COR-L47 (cell line): Measurements from ENCODE around the gene TSHZ2.

Experiments used
- DNase-seq: peaks from one replicate; lab custom pipeline; 2025; lab: John Stamatoyannopoulos, UW

The TSHZ2 gene

GRCh38 chr20:53129563-53129962, 157.4 kb downstream of the TSHZ2 start:
- DNase-seq = no peak

GRCh38 chr20:53130795-53131194, 158.6 kb downstream of the TSHZ2 start:
- DNase-seq = no peak

GRCh38 chr20:53133125-53133524, 161.0 kb downstream of the TSHZ2 start:
- DNase-seq = no peak

- no peak for DNase-seq
Observed at GRCh38 chr20:53133628-53134027, 161.5 kb downstream of the TSHZ2 start.

- DNase-seq = no peak
Observed at GRCh38 chr20:53136473-53136872, 164.3 kb downstream of the TSHZ2 start.

GRCh38 chr20:53138454-53139262, 166.5 kb downstream of the TSHZ2 start:
- DNase-seq = no peak

GRCh38 chr20:53141201-53142050, 169.3 kb downstream of the TSHZ2 start:
- no peak for DNase-seq

- DNase-seq = no peak
Observed at GRCh38 chr20:53142225-53143127, 170.3 kb downstream of the TSHZ2 start.

GRCh38 chr20:53146201-53146891, 174.2 kb downstream of the TSHZ2 start:
- no peak for DNase-seq

GRCh38 chr20:53148771-53149147, 176.6 kb downstream of the TSHZ2 start:
- DNase-seq = no peak

- DNase-seq = no peak
Observed at GRCh38 chr20:53149148-53149889, 177.2 kb downstream of the TSHZ2 start.

GRCh38 chr20:53149890-53150205, 177.7 kb downstream of the TSHZ2 start:
- no peak for DNase-seq

GRCh38 chr20:53150532-53150931, 178.4 kb downstream of the TSHZ2 start:
- DNase-seq = no peak

GRCh38 chr20:53152228-53152627, 180.1 kb downstream of the TSHZ2 start:
- DNase-seq = no peak

- no peak for DNase-seq
Observed at GRCh38 chr20:53154540-53154939, 182.4 kb downstream of the TSHZ2 start.

GRCh38 chr20:53157443-53158408, 185.6 kb downstream of the TSHZ2 start:
- DNase-seq = no peak

- DNase-seq = no peak
Observed at GRCh38 chr20:53159160-53159559, 187.0 kb downstream of the TSHZ2 start.

GRCh38 chr20:53161073-53161472, 188.9 kb downstream of the TSHZ2 start:
- DNase-seq = no peak

- no peak for DNase-seq
Observed at GRCh38 chr20:53161473-53161872, 189.3 kb downstream of the TSHZ2 start.
